Psoas muscle (tissue), 8 donors: ENCODE data around the gene DOCK6. TPM values are rescaled to one million over a fixed set of nuclear protein-coding genes. Genes with fewer than 3 reads are reported as not detected.

ENCODE experiments used
- ATAC-seq, 4 donors: fragments of 200-7000 bp; cut with Tn5 transposase; one replicate each; pipeline ENCODE4 v1.9.1; 2020; ENCODE audit warnings: moderate library complexity in 3 of 4, mild to moderate bottlenecking in 2 of 4
- DNase-seq, 2 donors: peaks; one replicate each; pipeline ENCODE4 v3.0.0-alpha.2; 2020
- H3K27ac ChIP-seq: fragments of 200-600 bp; one replicate; pipeline ENCODE4 v1.8.0; 2022
- H3K27me3 ChIP-seq, 3 donors: fragments of 200-600 bp in 1 of 3; one replicate each; pipeline versions ENCODE4 v1.6.1 to v1.8.0; 2013 to 2022; ENCODE audit warnings: low read length in 2 of 3, mild to moderate bottlenecking in 2 of 3, moderate library complexity in 1 of 3; ENCODE audit not compliant: insufficient read depth in 3 of 3
- H3K36me3 ChIP-seq, 2 donors: fragments of 200-600 bp in 1 of 2; one replicate each; pipeline versions ENCODE4 v1.6.1 to v1.8.0; 2013 to 2022; ENCODE audit warnings: low read depth in 1 of 2, mild to moderate bottlenecking in 1 of 2, moderate library complexity in 1 of 2; ENCODE audit not compliant: insufficient read depth in 1 of 2
- H3K4me1 ChIP-seq: fragments of 200-600 bp; one replicate; pipeline ENCODE4 v1.8.0; 2022
- H3K4me3 ChIP-seq: fragments of 200-600 bp; one replicate; pipeline ENCODE4 v1.8.0; 2022; ENCODE audit warnings: mild to moderate bottlenecking
- H3K9me3 ChIP-seq: fragments of 200-600 bp; one replicate; pipeline ENCODE4 v1.8.0; 2022
- CTCF ChIP-seq: fragments of 200-600 bp; IDR thresholded peaks from one replicate; pipeline ENCODE4 v1.8.0; 2022; ENCODE audit warnings: antibody characterized with exemption
- WGBS, 3 donors: extraction: QIAGEN DNeasy Blood & Tissue Kit; methylation state at CpG; one replicate each; pipeline versions ENCODE4 v1.1.6 to v1.1.7; 2013; 5-methylcytosine and 5-hydroxymethylcytosine counted together
- intact Hi-C, 2 donors: fragments of 100-400 bp; cut with DNase I; formaldehyde crosslinking; loops; one replicate each; pipeline versions ENCODE4 v1.11.0 to v1.14.2; 2022
- polyA plus RNA-seq, 3 donors: library from polyadenylated mRNA; stranded (reverse); fragments of 200-250 nt; gene quantifications; one replicate each; pipeline ENCODE4 v1.2.3, GENCODE V29; 2013
- total RNA-seq, 4 donors: library from RNA; stranded (reverse); fragmentation: NEBNext Ultra II Directional in 2 of 4; extraction: Animal tissue kit (Norgen Biotek cat#: 25700) in 2 of 4; gene quantifications; one replicate each; pipeline versions ENCODE4 v1.2.1 to v1.2.4, GENCODE V29; 2021 to 2023
- donor health status: healthy with polysubstance abuse.
- donor health status: DM: no; HTN: no; CAD: no; lungs with moderate emphysema.
- donor health status: Bipolar disorder and iron deficiency.
- donor health status: healthy.
- donor health status: DM: yes; HTN: yes; CAD: no.
- donor health status: DM: no; HTN: no; CAD: no.
- donor health status: DM: no; HTN: no; CAD: no.
- donor health status: DM: yes; HTN: yes; CAD: no.

Gene DOCK6
- total and polyA plus RNA-seq, 7 donors = 8.7 to 27.1 (median 15.3) TPM

- TF ChIP-seq CTCF = no peak
- H3K36me3 ChIP-seq = peaks cover 0 to 7% of the 10 kb centered on the region in 2 donors
- WGBS, 3 donors = 75 to 86% (median 77%) methylated on average over 9 of the region's 9 CpGs
- DNase-seq (no peak), ATAC-seq (no peak)
- H3K4me1 ChIP-seq = peaks cover 4% of the 10 kb centered on the region
- no peaks in the 10 kb centered on the region for H3K9me3 ChIP-seq
- H3K4me3 ChIP-seq = no peak overlapping the region
- H3K27me3 ChIP-seq = no peaks in the 10 kb centered on the region
- H3K27ac ChIP-seq = no peak overlapping the region
- intact Hi-C loops = no loop called here
Observed at GRCh38 chr19:11205939-11206570, 56.3 kb downstream of the DOCK6 start.

- peak in 1 of 2 donors; percentile 52 for DNase-seq
- Histone ChIP-seq H3K27ac (no peak overlapping the region), H3K27me3 (no peaks in the 10 kb centered on the region), H3K4me1 (peaks cover 4% of the 10 kb centered on the region), H3K4me3 (no peak overlapping the region), H3K36me3 (peaks cover 0 to 4% of the 10 kb centered on the region in 2 donors), H3K9me3 (no peaks in the 10 kb centered on the region)
- TF ChIP-seq CTCF = no peak
- intact Hi-C loops = no loop called here
- WGBS, 3 donors = 54 to 68% (median 67%) methylated on average over 5 of the region's 5 CpGs
- no peak for ATAC-seq
Observed at GRCh38 chr19:11204943-11205349, 57.4 kb downstream of the DOCK6 start.

GRCh38 chr19:11204076-11204602 lies 58.2 kb downstream of the DOCK6 start:
- intact Hi-C loops = no loop called here
- TF ChIP-seq CTCF = no peak
- no peaks in the 10 kb centered on the region for H3K27me3 ChIP-seq
- H3K36me3 ChIP-seq = peaks cover 0 to 4% of the 10 kb centered on the region in 2 donors
- ATAC-seq (peak in 1 of 4 donors; percentile 5), DNase-seq (no peak)
- peak overlapping the region; percentile 67 for H3K27ac ChIP-seq
- no peaks in the 10 kb centered on the region for H3K9me3 ChIP-seq
- peak overlapping the region; percentile 42 for H3K4me3 ChIP-seq
- WGBS, 3 donors = 66 to 77% (median 66%) methylated on average over 7 to 9 of the region's 9 CpGs
- H3K4me1 ChIP-seq = peaks cover 4% of the 10 kb centered on the region

GRCh38 chr19:11203194-11204075 lies 58.9 kb downstream of the DOCK6 start:
- peak; percentile 66 to 82 (median 75) for ATAC-seq

More at GRCh38 chr19:11203194-11204075, 58.9 kb downstream of the DOCK6 start:
- no peaks in the 10 kb centered on the region for H3K9me3 ChIP-seq
- peak; percentile 86 for TF ChIP-seq CTCF
- H3K4me1 ChIP-seq = peaks cover 4% of the 10 kb centered on the region
- peak overlapping the region; percentile 67 for H3K27ac ChIP-seq
- H3K4me3 ChIP-seq = peak overlapping the region; percentile 42
- H3K36me3 ChIP-seq = peaks cover 0 to 4% of the 10 kb centered on the region in 2 donors
- WGBS, 3 donors = 19 to 29% (median 27%) methylated on average over 15 to 17 of the region's 17 CpGs
- intact Hi-C loops = loop anchor here in 1 of 2 donors (2.0 kb wide), 1 partner anchor 65 kb away; no protein-coding TSS in a partner anchor
- H3K27me3 ChIP-seq = no peaks in the 10 kb centered on the region
- peak; percentile 77 to 80 for DNase-seq
